PFSK-1 (cell line): ENCODE results near the gene KLHDC7A.

Experiments used
- FOXP2 ChIP-seq: optimal IDR thresholded peaks from 2 replicates; pipeline ENCODE3; 2011; ENCODE audit warnings: borderline replicate concordance, control low read depth, inconsistent platforms; ENCODE audit not compliant: insufficient read depth; ENCODE audit errors: extremely low read length, extremely low read depth
- POLR2AphosphoS5 ChIP-seq: IDR thresholded peaks from 2 replicates; pipeline ENCODE4 v1.6.1; 2012; ENCODE audit warnings: low read depth, mild to moderate bottlenecking, control low read depth, low read length, moderate library complexity
- SIN3A ChIP-seq: IDR thresholded peaks from 2 replicates; pipeline ENCODE4 v1.6.1; 2012; ENCODE audit warnings: mild to moderate bottlenecking, low read length, moderate library complexity, borderline replicate concordance; ENCODE audit not compliant: insufficient read depth
- TAF1 ChIP-seq: IDR thresholded peaks from 2 replicates; pipeline ENCODE4 v1.6.1; 2012; ENCODE audit warnings: low read length, control low read depth, borderline replicate concordance; ENCODE audit not compliant: insufficient read depth
- TF ChIP-seq, protein P1 (sequence below), 2 experiments: IDR thresholded peaks; 2 replicates each; pipeline versions ENCODE4 v1.6.1 to v1.8.0; 2011 to 2012; ENCODE audit warnings: low read depth in 2 of 2, low read length in 2 of 2, control low read depth in 1 of 2, inconsistent platforms in 1 of 2, mild to moderate bottlenecking in 1 of 2, moderate library complexity in 1 of 2; ENCODE audit not compliant: insufficient read depth in 1 of 2

Gene KLHDC7A

GRCh38 chr1:18485227-18485626, 4.5 kb downstream of the KLHDC7A start:
- TF ChIP-seq FOXP2: no peak
- TF ChIP-seq SIN3A: no peak

- TF ChIP-seq SIN3A (no peak), FOXP2 (no peak), POLR2AphosphoS5 (no peak), TAF1 (no peak)
- TF ChIP-seq, protein P1, sequence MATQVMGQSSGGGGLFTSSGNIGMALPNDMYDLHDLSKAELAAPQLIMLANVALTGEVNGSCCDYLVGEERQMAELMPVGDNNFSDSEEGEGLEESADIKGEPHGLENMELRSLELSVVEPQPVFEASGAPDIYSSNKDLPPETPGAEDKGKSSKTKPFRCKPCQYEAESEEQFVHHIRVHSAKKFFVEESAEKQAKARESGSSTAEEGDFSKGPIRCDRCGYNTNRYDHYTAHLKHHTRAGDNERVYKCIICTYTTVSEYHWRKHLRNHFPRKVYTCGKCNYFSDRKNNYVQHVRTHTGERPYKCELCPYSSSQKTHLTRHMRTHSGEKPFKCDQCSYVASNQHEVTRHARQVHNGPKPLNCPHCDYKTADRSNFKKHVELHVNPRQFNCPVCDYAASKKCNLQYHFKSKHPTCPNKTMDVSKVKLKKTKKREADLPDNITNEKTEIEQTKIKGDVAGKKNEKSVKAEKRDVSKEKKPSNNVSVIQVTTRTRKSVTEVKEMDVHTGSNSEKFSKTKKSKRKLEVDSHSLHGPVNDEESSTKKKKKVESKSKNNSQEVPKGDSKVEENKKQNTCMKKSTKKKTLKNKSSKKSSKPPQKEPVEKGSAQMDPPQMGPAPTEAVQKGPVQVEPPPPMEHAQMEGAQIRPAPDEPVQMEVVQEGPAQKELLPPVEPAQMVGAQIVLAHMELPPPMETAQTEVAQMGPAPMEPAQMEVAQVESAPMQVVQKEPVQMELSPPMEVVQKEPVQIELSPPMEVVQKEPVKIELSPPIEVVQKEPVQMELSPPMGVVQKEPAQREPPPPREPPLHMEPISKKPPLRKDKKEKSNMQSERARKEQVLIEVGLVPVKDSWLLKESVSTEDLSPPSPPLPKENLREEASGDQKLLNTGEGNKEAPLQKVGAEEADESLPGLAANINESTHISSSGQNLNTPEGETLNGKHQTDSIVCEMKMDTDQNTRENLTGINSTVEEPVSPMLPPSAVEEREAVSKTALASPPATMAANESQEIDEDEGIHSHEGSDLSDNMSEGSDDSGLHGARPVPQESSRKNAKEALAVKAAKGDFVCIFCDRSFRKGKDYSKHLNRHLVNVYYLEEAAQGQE (IDR thresholded peaks at IDR 0.05; ENCODE audit: insufficient read depth in 1 of 2, low read depth in 2 of 2, low read length in 2 of 2): no peak
Observed at GRCh38 chr1:18486195-18486594, 5.5 kb downstream of the KLHDC7A start.

DNA sequence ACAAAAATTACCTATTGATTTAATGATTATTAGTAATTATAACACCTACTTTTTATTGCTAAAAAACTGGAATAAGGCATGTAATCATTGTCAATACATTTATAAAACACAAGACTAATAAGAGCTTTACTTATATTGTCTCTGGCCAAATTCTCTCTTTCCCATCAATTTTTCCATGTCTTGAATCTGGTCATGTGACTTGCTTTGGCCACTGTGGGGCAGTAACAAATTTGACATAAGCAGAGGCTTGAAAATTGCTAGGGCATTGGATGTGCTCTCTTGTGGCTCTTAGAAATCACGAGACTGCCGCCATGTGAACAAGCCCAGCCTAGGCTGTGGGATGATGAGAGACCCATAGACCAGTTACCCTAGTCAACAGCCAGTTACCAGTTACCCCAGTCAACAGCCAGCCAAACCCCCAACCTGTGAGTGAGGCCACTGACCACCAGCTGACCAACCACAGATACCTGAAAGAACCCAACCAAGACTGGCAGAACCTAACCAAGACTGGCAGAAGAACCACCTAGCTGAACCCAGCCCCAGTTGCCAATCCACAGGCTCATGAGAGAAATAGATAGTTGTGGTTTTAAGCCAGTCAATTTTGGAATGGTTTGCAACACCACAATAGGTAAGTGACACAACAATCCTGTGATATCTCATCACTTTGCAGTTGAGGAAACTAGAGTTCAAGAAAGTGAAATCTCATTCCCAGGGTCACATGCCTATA, 8.8 kb downstream of the KLHDC7A start:
- no peak for TF ChIP-seq POLR2AphosphoS5
- TF ChIP-seq TAF1: no peak
- TF ChIP-seq FOXP2: no peak
- TF ChIP-seq, protein P1 (IDR thresholded peaks at IDR 0.05; ENCODE audit: insufficient read depth in 1 of 2, low read depth in 2 of 2, low read length in 2 of 2): no peak
- no peak for TF ChIP-seq SIN3A

DNA sequence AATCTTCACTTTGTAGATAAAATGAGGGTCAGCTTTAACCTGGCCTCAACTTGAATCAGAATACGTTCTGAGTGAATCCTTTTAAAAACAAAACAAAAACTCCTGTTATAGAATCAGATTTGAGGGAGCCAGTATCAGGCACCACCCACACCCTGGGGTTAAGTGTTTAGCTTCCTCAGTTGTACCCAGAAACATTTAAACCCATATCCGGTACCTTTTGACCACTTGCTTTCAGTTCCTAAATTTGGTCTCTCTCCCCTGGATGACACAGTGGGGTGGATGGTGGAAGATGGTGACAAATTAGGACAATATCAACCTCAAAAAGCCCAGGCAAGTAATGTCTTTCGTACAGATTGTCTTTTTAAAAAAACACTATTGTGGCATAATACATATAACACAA, 10.4 kb downstream of the KLHDC7A start:
- TF ChIP-seq SIN3A (no peak), FOXP2 (no peak), TAF1 (no peak), POLR2AphosphoS5 (no peak)
- TF ChIP-seq, protein P1 (IDR thresholded peaks at IDR 0.05; ENCODE audit: insufficient read depth in 1 of 2, low read depth in 2 of 2, low read length in 2 of 2): no peak

DNA sequence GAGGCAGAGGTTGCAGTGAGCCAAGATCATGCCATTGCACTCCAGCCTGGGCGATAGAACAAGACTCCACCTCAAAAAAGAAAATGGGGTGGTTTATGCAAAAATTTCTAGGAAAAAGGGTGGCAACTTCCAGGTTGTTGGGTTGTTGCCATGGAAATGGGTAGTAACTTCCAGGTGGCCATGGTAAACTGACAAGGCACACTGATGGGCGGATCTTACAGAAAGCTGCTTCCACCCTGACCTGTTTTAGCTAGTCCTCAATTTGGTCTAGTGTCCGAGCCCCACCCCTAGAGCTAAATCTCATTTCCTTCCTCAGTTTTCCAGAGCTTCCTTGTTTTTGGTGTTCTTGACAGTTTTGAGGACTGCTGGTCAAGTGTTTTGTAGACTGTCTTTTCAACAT, 13.6 kb downstream of the KLHDC7A start:
- TF ChIP-seq TAF1 (no peak), POLR2AphosphoS5 (no peak), SIN3A (no peak), FOXP2 (no peak)
- TF ChIP-seq, protein P1 (IDR thresholded peaks at IDR 0.05; ENCODE audit: insufficient read depth in 1 of 2, low read depth in 2 of 2, low read length in 2 of 2): no peak
